GM12872 (cell line): ENCODE measurements around the gene LAMP1.

Experiments used
- TF ChIP-seq, protein P1 (sequence below): IDR thresholded peaks from 3 replicates; pipeline ENCODE4 v1.5.1; 2011; ENCODE audit warnings: low read depth, mild to moderate bottlenecking, low read length, moderate library complexity; ENCODE audit not compliant: insufficient read depth

Gene LAMP1

DNA sequence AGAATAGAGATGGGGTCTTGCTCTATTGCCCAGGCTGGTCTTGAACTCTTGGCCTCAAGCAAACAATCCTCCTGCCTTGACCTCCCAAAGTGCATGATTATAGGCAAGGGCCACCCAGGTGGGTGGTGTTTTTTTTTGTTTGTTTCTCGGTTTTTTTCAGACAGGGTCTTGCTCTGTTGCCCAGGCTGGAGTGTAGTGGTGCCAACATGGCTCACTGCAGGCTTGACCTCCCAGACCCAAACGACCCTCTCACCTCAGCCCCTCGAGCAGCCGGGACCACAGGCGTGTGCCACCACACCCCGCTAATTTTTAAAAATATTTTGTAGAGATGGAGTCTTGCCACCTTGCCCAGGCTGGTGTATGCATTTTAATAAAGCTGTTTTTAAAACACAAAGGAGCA is 52.0 kb downstream of the LAMP1 start:
- TF ChIP-seq, protein P1, sequence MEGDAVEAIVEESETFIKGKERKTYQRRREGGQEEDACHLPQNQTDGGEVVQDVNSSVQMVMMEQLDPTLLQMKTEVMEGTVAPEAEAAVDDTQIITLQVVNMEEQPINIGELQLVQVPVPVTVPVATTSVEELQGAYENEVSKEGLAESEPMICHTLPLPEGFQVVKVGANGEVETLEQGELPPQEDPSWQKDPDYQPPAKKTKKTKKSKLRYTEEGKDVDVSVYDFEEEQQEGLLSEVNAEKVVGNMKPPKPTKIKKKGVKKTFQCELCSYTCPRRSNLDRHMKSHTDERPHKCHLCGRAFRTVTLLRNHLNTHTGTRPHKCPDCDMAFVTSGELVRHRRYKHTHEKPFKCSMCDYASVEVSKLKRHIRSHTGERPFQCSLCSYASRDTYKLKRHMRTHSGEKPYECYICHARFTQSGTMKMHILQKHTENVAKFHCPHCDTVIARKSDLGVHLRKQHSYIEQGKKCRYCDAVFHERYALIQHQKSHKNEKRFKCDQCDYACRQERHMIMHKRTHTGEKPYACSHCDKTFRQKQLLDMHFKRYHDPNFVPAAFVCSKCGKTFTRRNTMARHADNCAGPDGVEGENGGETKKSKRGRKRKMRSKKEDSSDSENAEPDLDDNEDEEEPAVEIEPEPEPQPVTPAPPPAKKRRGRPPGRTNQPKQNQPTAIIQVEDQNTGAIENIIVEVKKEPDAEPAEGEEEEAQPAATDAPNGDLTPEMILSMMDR, result no peak

DNA sequence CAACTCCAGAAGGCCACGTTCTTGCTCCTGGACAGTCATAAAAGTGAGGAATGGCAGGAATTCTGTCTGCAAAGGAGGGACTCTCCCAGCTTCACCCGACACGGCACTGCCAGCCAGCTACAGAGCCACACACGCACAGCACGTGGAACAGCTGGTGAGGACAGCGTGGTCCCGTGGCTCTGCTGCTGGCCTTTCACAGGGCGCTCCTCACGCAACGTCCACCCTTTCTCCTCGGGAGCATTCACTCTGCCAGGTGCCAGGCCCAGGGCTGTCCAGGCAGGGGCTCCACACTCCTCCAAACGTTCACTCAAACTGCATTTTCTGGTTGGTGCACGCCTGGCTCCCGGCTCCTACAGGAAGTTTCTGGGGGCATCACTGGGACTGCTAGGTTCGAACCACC is 52.5 kb downstream of the LAMP1 start:
- TF ChIP-seq, protein P1, result no peak

DNA sequence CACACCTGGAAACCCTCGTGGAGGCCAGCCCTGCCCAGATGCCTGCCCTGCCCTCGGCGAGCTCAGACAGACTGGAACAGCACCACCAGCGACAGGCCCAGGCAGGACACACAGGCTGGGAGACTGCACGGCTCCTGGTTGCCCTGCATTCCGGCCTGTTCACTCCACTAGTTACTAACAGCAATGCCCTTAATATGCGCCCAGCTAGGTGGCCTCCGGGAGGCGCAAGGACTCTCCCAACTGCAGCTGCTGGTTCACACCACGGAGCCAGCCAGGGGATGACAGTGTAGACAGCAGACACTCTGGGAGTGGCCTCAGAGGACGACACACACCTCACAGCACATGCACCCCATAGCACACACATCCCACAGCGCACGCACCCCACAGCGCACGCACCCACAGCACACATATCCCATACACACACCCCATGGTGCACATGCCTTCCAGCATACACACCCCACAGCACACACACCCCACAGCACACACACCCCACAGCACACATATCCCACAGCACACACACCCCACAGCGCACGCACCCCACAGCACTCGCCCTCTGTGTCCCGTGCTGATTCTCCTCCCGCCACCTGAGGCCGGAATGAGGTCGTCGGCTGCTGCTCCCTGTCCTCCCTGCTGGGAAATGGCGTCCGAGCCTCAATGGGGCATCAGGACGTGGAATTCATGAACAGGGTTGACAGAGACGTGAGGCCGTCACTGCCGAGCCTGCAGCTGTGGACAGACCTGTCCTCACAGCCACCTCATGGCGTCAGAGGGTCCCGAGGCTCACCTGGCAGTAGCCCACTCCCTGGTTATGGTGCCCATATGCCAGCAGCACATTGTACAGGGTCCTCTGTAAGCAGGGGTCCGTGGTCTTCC is 53.3 kb downstream of the LAMP1 start:
- TF ChIP-seq, protein P1, result no peak

DNA sequence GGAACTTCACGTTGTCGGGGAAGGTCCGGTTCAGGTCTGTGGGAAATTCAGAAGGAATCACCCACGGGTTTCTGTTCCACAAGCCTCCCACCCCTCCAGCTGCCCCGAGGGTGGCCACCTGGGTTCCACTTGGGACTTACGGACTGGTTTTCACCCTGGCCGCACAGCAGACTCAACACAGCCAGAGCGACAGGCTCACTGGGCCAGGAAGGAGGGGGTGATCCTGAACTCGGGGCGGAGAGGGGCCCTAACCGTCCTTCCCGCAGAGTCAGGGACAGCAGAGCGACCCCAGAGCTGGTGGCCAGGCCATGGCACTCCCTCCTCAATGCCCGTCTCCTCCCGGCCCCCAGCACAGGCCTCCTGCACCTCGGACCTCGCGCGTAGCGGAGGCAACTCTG is 53.9 kb downstream of the LAMP1 start:
- TF ChIP-seq, protein P1, result no peak

DNA sequence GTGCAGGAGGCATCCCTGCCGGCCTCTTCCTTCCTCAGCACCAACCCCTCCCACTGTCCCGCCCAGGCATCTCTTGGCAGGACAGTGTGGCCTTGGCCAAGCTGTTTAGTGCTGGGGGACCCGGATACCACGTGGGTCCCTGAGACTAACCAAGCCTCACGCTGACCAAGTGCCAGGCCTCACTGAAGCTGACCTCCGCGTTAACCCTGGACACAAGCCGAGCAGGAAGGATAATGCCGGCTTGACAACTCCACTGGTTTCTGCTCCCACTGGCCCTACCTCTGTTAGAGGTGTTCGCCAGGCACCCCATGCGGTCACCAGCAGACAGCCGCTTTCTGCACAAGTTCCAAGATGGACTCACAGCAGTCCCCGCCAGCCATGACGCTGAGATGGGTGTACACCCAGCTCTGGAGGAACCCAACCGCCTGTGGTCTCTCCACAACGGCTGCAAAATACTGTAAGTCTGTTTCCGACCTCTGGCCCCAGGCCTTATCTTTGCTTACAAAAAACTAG is 54.5 kb downstream of the LAMP1 start:
- TF ChIP-seq, protein P1, result no peak

DNA sequence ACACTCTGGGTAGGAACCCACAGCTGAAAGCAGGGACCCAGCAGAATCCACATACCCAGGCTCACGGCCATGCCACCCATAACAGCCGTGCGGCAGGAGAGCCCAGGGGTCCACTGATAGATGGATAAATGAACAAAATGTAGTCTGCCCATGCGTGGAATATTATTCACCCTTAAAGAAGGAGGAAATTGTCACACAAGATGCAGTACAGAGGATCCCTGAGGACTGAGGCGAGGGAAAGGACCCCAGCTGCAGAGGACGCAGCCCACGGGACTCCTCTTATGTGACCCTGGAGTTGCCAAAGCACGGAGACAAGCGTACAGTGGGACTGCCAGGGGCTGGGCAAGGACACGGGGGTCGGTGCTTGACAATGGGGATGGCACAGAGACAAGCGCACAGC is 56.2 kb downstream of the LAMP1 start:
- TF ChIP-seq, protein P1, result no peak

DNA sequence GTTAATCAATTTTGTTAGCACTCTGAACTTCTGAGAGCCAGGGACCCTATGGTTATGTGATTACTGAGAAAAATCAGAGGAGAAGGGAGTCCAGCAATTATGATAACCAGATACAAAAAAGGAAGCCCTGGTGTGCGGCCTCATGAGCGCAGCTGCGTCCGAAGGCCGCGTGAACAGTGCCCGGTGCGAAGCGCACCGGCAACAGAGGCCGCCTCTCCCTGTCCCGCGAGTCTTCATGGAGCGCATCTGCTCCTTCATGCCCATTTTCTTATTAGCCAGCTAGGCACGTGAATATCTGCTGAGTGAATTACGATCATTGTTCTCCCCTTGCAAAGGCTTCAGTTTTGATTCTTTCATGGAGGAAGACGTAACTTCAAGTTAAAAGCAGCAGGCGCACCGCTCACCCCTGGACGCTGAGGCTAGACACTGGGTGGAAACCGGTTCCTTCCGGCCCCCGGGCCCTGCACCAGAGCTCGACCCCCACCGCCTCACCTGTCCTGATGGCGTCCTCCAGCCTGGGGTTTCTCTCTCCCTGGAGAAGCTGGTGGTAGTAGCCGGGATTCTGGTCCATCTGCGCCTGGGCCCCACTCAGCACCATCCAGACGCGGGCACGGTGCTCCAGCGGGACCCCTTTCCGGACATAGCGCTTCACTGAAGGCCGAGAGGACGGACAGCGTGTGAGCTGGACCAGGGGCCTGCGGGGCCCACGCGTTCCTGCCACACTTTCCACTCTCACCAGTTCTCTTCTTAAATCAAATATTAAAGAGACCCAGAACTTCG is 58.0 kb downstream of the LAMP1 start:
- TF ChIP-seq, protein P1, result no peak
